OCI-LY7 (cell line): ENCODE measurements around the gene CHN1.

Experiments
- CTCF ChIP-seq: fragments of 200-600 bp; sonication (generic); conservative IDR thresholded peaks from 2 replicates; pipeline ENCODE4 v1.5.1; 2014; ENCODE audit warnings: mild to moderate bottlenecking, antibody characterized with exemption, low read length, moderate library complexity, mixed read lengths
- EZH2phosphoT487 ChIP-seq: fragments of 200-600 bp; sonication (generic); IDR thresholded peaks from 2 replicates; pipeline ENCODE4 v1.6.1; 2018; ENCODE audit warnings: low read depth, borderline replicate concordance, mild to moderate bottlenecking, mixed run types, antibody characterized with exemption, low read length, moderate library complexity, mixed read lengths

GRCh38 chr2:174994381-174994780 is 10.8 kb downstream of the CHN1 start:
- TF ChIP-seq CTCF: no peak
- no peak for TF ChIP-seq EZH2phosphoT487
